A673 (cell line): ENCODE measurements around the gene COL4A1. TPM values are rescaled to one million over a fixed set of nuclear protein-coding genes. Genes with fewer than 3 reads are reported as not detected.

Experiments used
- BruUV-seq: library from RNA; stranded (reverse); fragments of 400-500 nt; replicated peaks from 2 replicates; lab custom pipeline; 2021; lab: Mats Ljungman, UMichigan
- CTCF ChIA-PET: fragments of 300-600 bp; sonication (Branson Sonifier 250); formaldehyde crosslinking; loops from one replicate; lab custom pipeline; 2022; ENCODE audit warnings: antibody characterized with exemption; lab: Charles Lee
- POLR2A ChIA-PET: fragments of 300-600 bp; sonication (Branson Sonifier 250); formaldehyde crosslinking; loops from one replicate; lab custom pipeline; 2022; ENCODE audit warnings: antibody characterized with exemption; ENCODE audit not compliant: low non-redundant PET; lab: Charles Lee
- DNase-seq: peaks from one replicate; pipeline ENCODE4 v3.0.0-alpha.2; 2015; ENCODE audit warnings: low spot score
- H3K27ac ChIP-seq: fragments of 200-600 bp; sonication (generic); 2 replicates; pipeline ENCODE4 v1.5.1; 2016; ENCODE audit warnings: mixed run types, low read depth, mild to moderate bottlenecking, mixed read lengths, antibody characterized with exemption, low read length; ENCODE audit not compliant: poor library complexity, severe bottlenecking
- H3K27me3 ChIP-seq: fragments of 200-600 bp; sonication (generic); replicated peaks from 2 replicates; pipeline ENCODE4 v1.6.1; 2017; ENCODE audit warnings: mixed run types, low read depth, mild to moderate bottlenecking, mixed read lengths, antibody characterized with exemption, low read length; ENCODE audit not compliant: insufficient read depth, poor library complexity
- H3K36me3 ChIP-seq: fragments of 200-600 bp; sonication (generic); 2 replicates; pipeline ENCODE4 v1.6.1; 2016; ENCODE audit warnings: mixed run types, mild to moderate bottlenecking, mixed read lengths, antibody characterized with exemption, low read length; ENCODE audit not compliant: insufficient read depth, poor library complexity, severe bottlenecking
- H3K4me1 ChIP-seq: fragments of 200-600 bp; sonication (generic); 2 replicates; pipeline ENCODE4 v1.6.1; 2017; ENCODE audit warnings: mixed run types, mild to moderate bottlenecking, mixed read lengths, antibody characterized with exemption, low read length; ENCODE audit not compliant: insufficient read depth, poor library complexity, severe bottlenecking
- H3K4me3 ChIP-seq: fragments of 200-600 bp; sonication (generic); 2 replicates; pipeline ENCODE4 v1.5.1; 2016; ENCODE audit warnings: low read depth, mixed run types, mild to moderate bottlenecking, mixed read lengths, low read length; ENCODE audit not compliant: poor library complexity, severe bottlenecking
- H3K9me3 ChIP-seq: fragments of 200-600 bp; sonication (generic); 2 replicates; pipeline ENCODE4 v1.6.1; 2016; ENCODE audit warnings: mixed run types, low read depth, mild to moderate bottlenecking, mixed read lengths, antibody characterized with exemption, low read length; ENCODE audit not compliant: poor library complexity, severe bottlenecking
- EZH2 ChIP-seq: fragments of 200-600 bp; sonication (generic); IDR thresholded peaks from 2 replicates; pipeline ENCODE4 v1.6.1; 2017; ENCODE audit warnings: borderline replicate concordance, low read depth, mild to moderate bottlenecking, mixed read lengths, antibody characterized with exemption, low read length; ENCODE audit not compliant: poor library complexity, severe bottlenecking
- intact Hi-C: fragments of 100-400 bp; cut with micrococcal nuclease; formaldehyde crosslinking; loops from one replicate; pipeline ENCODE4 v1.10.0; 2022; ENCODE audit not compliant: unreplicated experiment
- total RNA-seq: library from RNA; stranded (reverse); gene quantifications from 2 replicates; pipeline ENCODE4 v1.2.3, GENCODE V29; 2021
- TF ChIP-seq, protein P1 (sequence below): fragments of 300-800, 200-600 bp; sonication (generic); conservative IDR thresholded peaks from 2 replicates; pipeline ENCODE4 v1.5.1; 2017; ENCODE audit warnings: low read depth, mild to moderate bottlenecking, antibody characterized with exemption, low read length, moderate library complexity, mixed read lengths

COL4A1 gene
- total RNA-seq, 1 experiment from 2014 or later: 83.9 TPM

DNA sequence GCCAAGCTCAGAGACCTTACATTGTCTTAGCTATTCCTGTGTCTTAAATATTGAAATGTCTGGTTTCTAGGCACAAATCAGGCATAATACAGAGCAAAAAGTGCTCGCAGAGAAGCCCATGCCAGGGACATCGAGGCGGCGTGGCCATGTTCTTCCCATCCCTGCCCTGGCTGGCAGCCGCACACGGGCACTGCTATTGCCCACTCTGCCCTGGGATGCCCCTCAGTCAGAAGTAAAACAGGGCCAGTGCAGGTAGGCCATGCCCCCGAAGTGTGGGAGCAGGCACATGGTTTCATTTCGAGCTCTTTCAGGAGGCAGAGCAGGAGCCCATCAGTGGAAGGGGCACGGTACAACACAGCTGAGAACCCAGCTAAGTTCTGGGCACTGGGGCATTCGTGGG, 113.5 kb downstream of the COL4A1 start:
- H3K36me3 ChIP-seq: no peaks in the 10 kb centered on the region
- H3K4me1 ChIP-seq: no peaks in the 10 kb centered on the region
- H3K4me3 ChIP-seq: no peak overlapping the region
- TF ChIP-seq EZH2: no peak
- TF ChIP-seq, protein P1, sequence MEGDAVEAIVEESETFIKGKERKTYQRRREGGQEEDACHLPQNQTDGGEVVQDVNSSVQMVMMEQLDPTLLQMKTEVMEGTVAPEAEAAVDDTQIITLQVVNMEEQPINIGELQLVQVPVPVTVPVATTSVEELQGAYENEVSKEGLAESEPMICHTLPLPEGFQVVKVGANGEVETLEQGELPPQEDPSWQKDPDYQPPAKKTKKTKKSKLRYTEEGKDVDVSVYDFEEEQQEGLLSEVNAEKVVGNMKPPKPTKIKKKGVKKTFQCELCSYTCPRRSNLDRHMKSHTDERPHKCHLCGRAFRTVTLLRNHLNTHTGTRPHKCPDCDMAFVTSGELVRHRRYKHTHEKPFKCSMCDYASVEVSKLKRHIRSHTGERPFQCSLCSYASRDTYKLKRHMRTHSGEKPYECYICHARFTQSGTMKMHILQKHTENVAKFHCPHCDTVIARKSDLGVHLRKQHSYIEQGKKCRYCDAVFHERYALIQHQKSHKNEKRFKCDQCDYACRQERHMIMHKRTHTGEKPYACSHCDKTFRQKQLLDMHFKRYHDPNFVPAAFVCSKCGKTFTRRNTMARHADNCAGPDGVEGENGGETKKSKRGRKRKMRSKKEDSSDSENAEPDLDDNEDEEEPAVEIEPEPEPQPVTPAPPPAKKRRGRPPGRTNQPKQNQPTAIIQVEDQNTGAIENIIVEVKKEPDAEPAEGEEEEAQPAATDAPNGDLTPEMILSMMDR: no peak
- H3K27me3 ChIP-seq: no peaks in the 10 kb centered on the region
- no peak for DNase-seq
- ChIA-PET POLR2A (no interaction called here), CTCF (no interaction called here)
- no peak overlapping the region for H3K27ac ChIP-seq
- H3K9me3 ChIP-seq: no peaks in the 10 kb centered on the region
- no TSS peak for BruUV-seq
- intact Hi-C loops: no loop called here

DNA sequence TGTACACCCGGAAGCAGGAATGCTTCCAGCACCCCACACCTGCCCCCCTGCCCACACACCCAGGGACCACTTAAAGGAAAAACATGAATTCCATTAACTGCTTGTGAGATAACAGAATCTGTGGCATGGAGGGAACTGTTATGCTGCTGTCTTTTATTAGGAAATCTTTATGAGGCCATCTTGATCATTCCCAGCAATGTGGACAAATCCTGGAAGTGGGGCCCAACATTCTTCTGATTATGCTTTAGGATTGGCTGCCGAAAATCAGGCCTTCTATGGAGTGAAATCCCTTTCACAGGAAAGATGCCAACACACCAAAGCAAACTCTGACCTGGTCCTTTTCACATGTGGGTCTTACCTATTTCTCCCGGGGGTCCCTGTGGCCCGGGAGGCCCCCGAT, 114.5 kb downstream of the COL4A1 start:
- POLR2A ChIA-PET: no interaction called here
- H3K27me3 ChIP-seq: no peaks in the 10 kb centered on the region
- no peak overlapping the region for H3K27ac ChIP-seq
- H3K4me3 ChIP-seq: no peak overlapping the region
- intact Hi-C loops: no loop called here
- no TSS peak for BruUV-seq
- H3K9me3 ChIP-seq: no peaks in the 10 kb centered on the region
- H3K36me3 ChIP-seq: no peaks in the 10 kb centered on the region
- DNase-seq: no peak
- peaks cover 8% of the 10 kb centered on the region for H3K4me1 ChIP-seq
- CTCF ChIA-PET: no interaction called here
- no peak for TF ChIP-seq EZH2
- TF ChIP-seq, protein P1: no peak

DNA sequence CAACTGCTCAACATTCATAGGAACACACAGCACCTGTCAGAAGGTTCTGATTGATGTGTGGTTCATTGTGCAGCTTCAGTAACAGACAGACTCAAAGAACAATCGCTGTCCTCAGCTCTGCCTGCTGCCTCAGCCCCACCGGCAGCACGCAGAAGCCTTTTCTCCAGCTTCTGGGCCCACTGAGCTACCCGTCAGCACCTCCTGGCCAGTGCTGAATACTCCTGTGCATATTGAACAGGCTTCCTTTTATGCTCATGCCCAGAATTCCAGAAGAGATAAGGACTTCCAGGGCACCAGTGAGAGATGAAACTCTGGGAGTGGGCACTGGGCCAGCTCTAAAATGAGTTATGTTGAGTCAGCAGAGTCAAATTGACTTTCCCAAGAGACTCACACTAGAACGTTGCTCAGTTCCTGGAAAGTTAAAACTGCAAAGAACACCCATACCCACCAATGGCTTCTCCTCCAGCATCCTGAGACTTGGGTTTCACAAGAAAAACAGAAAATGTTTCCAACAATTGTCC, 119.3 kb downstream of the COL4A1 start:
- BruUV-seq: no TSS peak
- TF ChIP-seq, protein P1: no peak
- no peak for TF ChIP-seq EZH2
- Histone ChIP-seq H3K36me3 (no peaks in the 10 kb centered on the region), H3K27me3 (no peaks in the 10 kb centered on the region), H3K9me3 (no peaks in the 10 kb centered on the region), H3K4me3 (no peak overlapping the region), H3K27ac (no peak overlapping the region), H3K4me1 (peaks cover 10% of the 10 kb centered on the region)
- peak; percentile 61 for DNase-seq
- intact Hi-C loops: no loop called here
- CTCF ChIA-PET: no interaction called here
- POLR2A ChIA-PET: no interaction called here
